H9 (cell line): ENCODE data around the gene TRIM67. TPM values are rescaled to one million over a fixed set of nuclear protein-coding genes. Genes with fewer than 3 reads are reported as not detected.

Experiments used
- DNase-seq: peaks from one replicate; pipeline ENCODE4 v3.0.0-alpha.2; 2017
- H2AFZ ChIP-seq: one replicate; pipeline ENCODE4 v1.6.1; 2013; ENCODE audit warnings: mild to moderate bottlenecking, low read length, control low read depth, moderate library complexity
- H2AK5ac ChIP-seq: 2 replicates; pipeline ENCODE4 v1.6.1; 2013; ENCODE audit warnings: low read length, control low read depth, mixed read lengths; ENCODE audit not compliant: insufficient read length
- H2BK120ac ChIP-seq: one replicate; pipeline ENCODE4 v1.6.1; 2013; ENCODE audit warnings: low read depth, mild to moderate bottlenecking, low read length, control low read depth, inconsistent platforms; ENCODE audit not compliant: poor library complexity, severe bottlenecking
- H2BK12ac ChIP-seq: 2 replicates; pipeline ENCODE4 v1.6.1; 2013; ENCODE audit warnings: low read length, control low read depth, mixed read lengths, low read depth; ENCODE audit not compliant: insufficient read length
- H2BK15ac ChIP-seq: 2 replicates; pipeline ENCODE4 v1.6.1; 2013; ENCODE audit warnings: low read depth, low read length, control low read depth
- H2BK20ac ChIP-seq: one replicate; pipeline ENCODE4 v1.6.1; 2013; ENCODE audit warnings: low read depth, mild to moderate bottlenecking, low read length, control low read depth, inconsistent platforms; ENCODE audit not compliant: poor library complexity, severe bottlenecking
- H2BK5ac ChIP-seq: 2 replicates; pipeline ENCODE4 v1.6.1; 2013; ENCODE audit warnings: low read length, control low read depth, mixed read lengths; ENCODE audit not compliant: insufficient read length
- H3K14ac ChIP-seq: 2 replicates; pipeline ENCODE4 v1.6.1; 2013; ENCODE audit warnings: low read length, control low read depth; ENCODE audit not compliant: insufficient read depth
- H3K18ac ChIP-seq: 2 replicates; pipeline ENCODE4 v1.6.1; 2013; ENCODE audit warnings: low read depth, mild to moderate bottlenecking, mixed read lengths, low read length, control low read depth; ENCODE audit not compliant: insufficient read length
- H3K23ac ChIP-seq: 2 replicates; pipeline ENCODE4 v1.6.1; 2013; ENCODE audit warnings: low read length, control low read depth, mixed read lengths, low read depth; ENCODE audit not compliant: insufficient read length
- H3K23me2 ChIP-seq: 2 replicates; pipeline ENCODE4 v1.6.1; 2013; ENCODE audit warnings: low read depth, mild to moderate bottlenecking, mixed read lengths, low read length, control low read depth; ENCODE audit not compliant: insufficient read length, poor library complexity, severe bottlenecking
- H3K27ac ChIP-seq: 2 replicates; pipeline ENCODE4 v1.5.1; 2013; ENCODE audit warnings: low read length, control low read depth, mixed read lengths, low read depth; ENCODE audit not compliant: insufficient read length
- H3K27me3 ChIP-seq: 2 replicates; pipeline ENCODE4 v1.6.1; 2013; ENCODE audit warnings: low read length, control low read depth, inconsistent platforms; ENCODE audit not compliant: insufficient read depth
- H3K4ac ChIP-seq: 2 replicates; pipeline ENCODE4 v1.6.1; 2013; ENCODE audit warnings: low read depth, mild to moderate bottlenecking, control low read depth, inconsistent platforms, low read length, moderate library complexity
- H3K4me1 ChIP-seq: 2 replicates; pipeline ENCODE4 v1.6.1; 2013; ENCODE audit warnings: low read length, control low read depth, inconsistent platforms; ENCODE audit not compliant: insufficient read depth
- H3K4me2 ChIP-seq: 2 replicates; pipeline ENCODE4 v1.6.1; 2013; ENCODE audit warnings: low read length, control low read depth, mixed read lengths; ENCODE audit not compliant: insufficient read length, insufficient read depth
- H3K56ac ChIP-seq: 2 replicates; pipeline ENCODE4 v1.6.1; 2013; ENCODE audit warnings: low read depth, mild to moderate bottlenecking, mixed read lengths, low read length, control low read depth; ENCODE audit not compliant: insufficient read length
- H3K79me1 ChIP-seq: 2 replicates; pipeline ENCODE4 v1.6.1; 2013; ENCODE audit warnings: low read depth, mild to moderate bottlenecking, moderate library complexity, low read length, control low read depth, inconsistent platforms; ENCODE audit not compliant: insufficient read depth, poor library complexity, severe bottlenecking
- H3K79me2 ChIP-seq: 2 replicates; pipeline ENCODE4 v1.6.1; 2013; ENCODE audit warnings: low read length, control low read depth, inconsistent platforms; ENCODE audit not compliant: insufficient read depth
- H3K9ac ChIP-seq: 2 replicates; pipeline ENCODE4 v1.6.1; 2013; ENCODE audit warnings: low read length, control low read depth, mixed read lengths; ENCODE audit not compliant: insufficient read length; ENCODE audit errors: extremely low read depth
- H3K9me3 ChIP-seq: one replicate; pipeline ENCODE4 v1.6.1; 2013; ENCODE audit warnings: low read depth, low read length, inconsistent platforms; ENCODE audit not compliant: control insufficient read depth
- H3T11ph ChIP-seq: one replicate; pipeline ENCODE4 v1.6.1; 2013; ENCODE audit warnings: mild to moderate bottlenecking, low read length, control low read depth, inconsistent platforms
- H4K20me1 ChIP-seq: one replicate; pipeline ENCODE4 v1.6.1; 2013; ENCODE audit not compliant: control insufficient read depth, insufficient read length, insufficient read depth
- H4K5ac ChIP-seq: 2 replicates; pipeline ENCODE4 v1.6.1; 2013; ENCODE audit warnings: low read depth, mild to moderate bottlenecking, mixed read lengths, low read length, control low read depth; ENCODE audit not compliant: insufficient read length
- H4K8ac ChIP-seq: replicated peaks from 2 replicates; pipeline ENCODE4 v1.6.1; 2013; ENCODE audit warnings: low read length, control low read depth, mixed read lengths, low read depth; ENCODE audit not compliant: insufficient read length
- H4K91ac ChIP-seq: 2 replicates; pipeline ENCODE4 v1.6.1; 2013; ENCODE audit warnings: low read depth, mild to moderate bottlenecking, moderate library complexity, mixed read lengths, low read length, control low read depth; ENCODE audit not compliant: insufficient read length
- H3K27ac Mint-ChIP-seq, 3 experiments: 2 replicates in 2 of 3; 3 replicates in 1 of 3; pipeline ENCODE4 v1.8.0; 2020 to 2021; ENCODE audit warnings: mixed read lengths in 3 of 3, mild to moderate bottlenecking in 1 of 3, moderate library complexity in 1 of 3
- H3K27me3 Mint-ChIP-seq: 2 replicates; pipeline ENCODE4 v1.8.0; 2021; ENCODE audit warnings: low read depth, mild to moderate bottlenecking, moderate library complexity, mixed read lengths
- H3K36me3 Mint-ChIP-seq, 3 experiments: 2 replicates in 2 of 3; 3 replicates in 1 of 3; pipeline ENCODE4 v1.8.0; 2020 to 2021; ENCODE audit warnings: low read depth in 3 of 3, mixed read lengths in 3 of 3; ENCODE audit not compliant: insufficient read depth in 1 of 3
- H3K4me1 Mint-ChIP-seq, 2 experiments: 2 replicates each; pipeline ENCODE4 v1.8.0; 2020; ENCODE audit warnings: mixed read lengths in 2 of 2
- H3K4me3 Mint-ChIP-seq, 2 experiments: 2 replicates in 1 of 2; 3 replicates in 1 of 2; pipeline ENCODE4 v1.8.0; 2020 to 2021; ENCODE audit warnings: mild to moderate bottlenecking in 2 of 2, mixed read lengths in 2 of 2, moderate library complexity in 1 of 2
- H3K9me3 Mint-ChIP-seq, 2 experiments: 2 replicates in 1 of 2; 3 replicates in 1 of 2; pipeline ENCODE4 v1.8.0; 2020; ENCODE audit warnings: mild to moderate bottlenecking in 2 of 2, mixed read lengths in 2 of 2, moderate library complexity in 1 of 2
- CTCF ChIP-seq: fragments of 200-600 bp; sonication (generic); conservative IDR thresholded peaks from 3 replicates; pipeline ENCODE4 v1.8.0; 2021; ENCODE audit warnings: antibody characterized with exemption, mild to moderate bottlenecking
- WGBS: extraction: QIAGEN DNeasy Blood & Tissue Kit; methylation state at CpG from one replicate; pipeline ENCODE4 v1.1.7; 2013; ENCODE audit warnings: missing lambda C conversion rate, low lambda C conversion rate, mixed read lengths; ENCODE audit not compliant: insufficient read length; ENCODE audit errors: extremely low coverage; 5-methylcytosine and 5-hydroxymethylcytosine counted together
- total RNA-seq: library from RNA; stranded (reverse); gene quantifications from 2 replicates; pipeline ENCODE4 v1.2.1, GENCODE V29; 2021

TRIM67 gene
- total RNA-seq, 1 experiment from 2014 or later, result not detected

DNA sequence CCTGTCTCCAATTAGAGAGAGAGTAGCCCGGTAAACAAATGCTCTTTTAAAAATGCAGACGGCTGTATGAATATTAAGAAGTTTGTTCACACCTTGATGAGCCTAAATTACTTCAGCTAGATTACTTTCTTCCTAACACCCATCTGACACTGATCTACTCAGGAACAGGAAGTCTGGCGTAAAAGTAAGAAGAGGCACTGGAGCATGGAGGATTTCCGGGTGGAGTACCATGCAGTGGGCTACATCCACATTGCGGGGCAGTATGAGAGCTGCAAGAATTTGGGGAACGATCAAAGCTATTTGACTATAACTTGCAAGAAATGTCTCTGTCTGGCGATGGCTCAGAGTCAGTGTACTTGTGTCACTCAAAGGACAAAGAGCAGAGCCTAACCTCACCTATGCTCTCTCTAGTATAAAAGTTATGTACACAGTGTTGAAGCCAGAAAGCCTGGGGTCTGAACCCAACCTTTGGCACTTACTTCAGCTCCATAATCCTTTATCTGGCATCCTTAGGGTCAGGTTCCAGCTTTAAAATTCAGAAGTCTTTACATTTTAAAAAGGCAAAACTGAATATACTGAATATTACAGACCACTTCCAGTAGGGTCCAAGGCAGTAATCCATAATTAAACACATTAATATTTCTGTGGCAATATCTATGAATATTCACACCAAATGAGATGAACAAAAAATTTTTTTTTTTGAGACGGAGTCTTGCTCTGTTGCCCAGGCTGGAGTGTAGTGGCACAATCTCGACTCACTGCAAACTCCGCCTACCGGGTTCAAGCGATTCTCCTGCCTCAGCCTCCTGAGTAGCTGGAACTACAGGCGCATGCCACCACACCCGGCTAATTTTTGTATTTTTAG is 71.2 kb downstream of the TRIM67 start:
- no peaks in the 10 kb centered on the region for H3K9me3 Mint-ChIP-seq
- H3K4me2 ChIP-seq, result no peak overlapping the region

More for the DNA sequence above, 71.2 kb downstream of the TRIM67 start:
- Histone ChIP-seq H4K91ac (no peak overlapping the region), H3K18ac (no peak overlapping the region), H2BK15ac (no peak overlapping the region), H3K4me1 (no peaks in the 10 kb centered on the region), H3K27me3 (no peaks in the 10 kb centered on the region), H2BK20ac (no peak overlapping the region), H3K9ac (no peak overlapping the region), H3K9me3 (no peaks in the 10 kb centered on the region), H3K14ac (no peak overlapping the region), H2AFZ (no peak overlapping the region), H2AK5ac (no peak overlapping the region), H3K27ac (no peak overlapping the region), H4K20me1 (no peaks in the 10 kb centered on the region), H3K23ac (no peak overlapping the region), H2BK12ac (no peak overlapping the region), H3K23me2 (no peaks in the 10 kb centered on the region), H3K79me1 (no peaks in the 10 kb centered on the region), H3K4ac (no peak overlapping the region), H2BK120ac (no peak overlapping the region), H4K5ac (no peak overlapping the region), H4K8ac (no peak overlapping the region), H3K56ac (no peak overlapping the region), H2BK5ac (no peak overlapping the region), H3T11ph (no peak overlapping the region), H3K79me2 (no peaks in the 10 kb centered on the region)
- no peak for TF ChIP-seq CTCF
- Mint-ChIP-seq H3K4me1 (no peaks in the 10 kb centered on the region), H3K36me3 (peaks cover 0 to 12% (median 9%) of the 10 kb centered on the region in 3 experiments; a peak in 4 of 7 replicates), H3K27me3 (no peaks in the 10 kb centered on the region), H3K27ac (no peak overlapping the region), H3K4me3 (no peak overlapping the region)
- no peak for DNase-seq
- no CpG with 5 or more reads among the region's 14 CpGs for WGBS
